Transverse colon (tissue), 4 donors: ENCODE data around the gene ADAMTS16.

ENCODE experiments used
- CTCF ChIP-seq, 5 experiments: fragments of 200-600 bp in 3 of 5; fragments of 450-650 bp in 2 of 5; sonication (generic) in 3 of 5; IDR thresholded peaks; 1 replicate in 2 of 5; 2 replicates in 3 of 5; pipeline ENCODE4 v1.5.1; 2016 to 2017; ENCODE audit warnings: antibody characterized with exemption in 5 of 5, inconsistent platforms in 3 of 5, mild to moderate bottlenecking in 2 of 5, moderate library complexity in 1 of 5
- EP300 ChIP-seq: sonication (generic); formaldehyde crosslinking; IDR thresholded peaks from one replicate; pipeline ENCODE4 v1.6.1; 2017; ENCODE audit warnings: antibody characterized with exemption, low read depth
- POLR2A ChIP-seq: fragments of 450-650 bp; IDR thresholded peaks from one replicate; pipeline ENCODE4 v1.6.1; 2016; ENCODE audit warnings: antibody characterized with exemption, mild to moderate bottlenecking, moderate library complexity
- POLR2AphosphoS5 ChIP-seq, 3 donors: sonication (generic); formaldehyde crosslinking; IDR thresholded peaks; one replicate each; pipeline ENCODE4 v1.6.1; 2016; ENCODE audit warnings: antibody characterized with exemption in 3 of 3

DNA sequence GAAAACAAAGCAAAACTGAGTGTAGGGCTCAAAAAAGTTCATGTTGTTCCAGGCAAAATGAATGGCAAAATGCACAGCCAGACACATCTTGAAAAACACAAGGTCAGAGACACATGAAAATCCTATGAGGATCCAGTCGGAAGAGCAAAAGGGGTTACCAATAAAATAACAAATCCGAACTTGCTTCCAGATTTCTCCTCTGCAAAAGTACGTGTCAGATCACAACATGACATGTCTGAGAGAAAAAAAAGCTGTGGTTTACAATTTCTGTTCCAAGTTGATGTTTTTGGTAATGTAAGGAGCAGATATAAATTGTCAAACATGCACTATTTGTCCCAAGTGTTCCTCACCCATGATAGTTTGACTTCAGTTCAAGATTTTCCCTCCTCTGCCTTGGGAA, 15.9 kb upstream of the ADAMTS16 start:
- no peak for TF ChIP-seq CTCF (IDR thresholded peaks at IDR 0.05)
- TF ChIP-seq POLR2AphosphoS5 (IDR thresholded peaks at IDR 0.05), result no peak
- no peak for TF ChIP-seq POLR2A
- no peak for TF ChIP-seq EP300
